Hepatic stellate cell (primary cell): ENCODE results near the gene FTHL17.

Source experiments
- DNase-seq: peaks from one replicate; pipeline ENCODE4 v3.0.0; 2011; ENCODE audit warnings: low spot score

FTHL17 gene

DNA sequence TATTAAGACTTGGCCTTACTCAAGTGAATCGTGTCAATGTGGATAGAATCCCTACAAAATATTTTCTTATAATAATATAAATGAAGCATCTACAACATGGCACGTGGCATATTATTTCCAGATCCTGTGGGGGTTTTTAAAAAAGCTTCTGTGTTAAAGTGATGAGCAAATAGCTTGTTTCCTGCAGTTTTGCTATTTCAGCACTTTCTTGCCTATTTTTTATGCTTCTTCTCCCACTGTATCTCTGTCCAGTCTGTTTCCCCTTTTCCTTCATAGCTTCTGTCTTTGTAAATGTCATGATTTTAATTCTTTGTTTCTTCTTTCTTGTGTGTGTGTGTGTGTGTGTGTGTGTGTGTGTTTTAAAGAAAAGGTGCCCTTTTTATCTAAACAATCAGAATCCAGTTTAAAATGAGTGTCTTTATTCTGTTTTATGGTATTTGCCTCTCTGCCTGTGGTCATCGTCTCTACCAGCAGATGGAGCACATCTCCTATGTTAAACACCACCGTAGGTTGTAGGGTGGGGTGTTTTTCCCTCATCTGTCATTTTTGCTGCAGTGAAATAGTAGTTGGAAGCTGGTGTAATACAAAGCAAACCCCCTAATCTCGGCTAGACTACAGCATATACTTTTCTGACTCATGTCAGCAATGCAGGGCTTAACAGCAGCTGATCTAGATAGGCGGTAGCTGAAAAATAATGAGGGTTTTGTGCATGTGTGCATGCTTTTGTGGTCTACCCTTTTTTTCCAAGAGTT, 33.1 kb downstream of the FTHL17 start:
- DNase-seq, result peak; percentile 22

DNA sequence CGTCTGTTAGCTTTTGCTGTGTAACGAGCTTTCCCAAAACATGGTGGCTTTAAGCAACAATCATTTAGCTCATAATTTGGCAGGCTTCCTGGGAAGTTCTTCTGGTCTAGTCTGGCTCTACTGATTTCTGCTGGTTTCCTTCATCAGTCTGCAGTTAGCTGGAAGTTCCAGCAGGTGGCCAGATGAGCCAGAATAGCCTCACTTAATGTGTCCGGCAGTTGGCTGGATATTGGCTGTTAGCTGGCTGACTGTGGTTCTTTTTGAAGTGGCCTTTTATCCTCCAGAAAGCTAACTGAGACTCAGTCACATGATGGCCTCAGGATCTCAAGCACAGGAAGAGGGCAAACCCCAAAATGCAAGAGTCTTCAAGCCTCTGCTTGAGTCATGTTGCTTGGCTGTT, 34.9 kb downstream of the FTHL17 start:
- peak; percentile 35 for DNase-seq

DNA sequence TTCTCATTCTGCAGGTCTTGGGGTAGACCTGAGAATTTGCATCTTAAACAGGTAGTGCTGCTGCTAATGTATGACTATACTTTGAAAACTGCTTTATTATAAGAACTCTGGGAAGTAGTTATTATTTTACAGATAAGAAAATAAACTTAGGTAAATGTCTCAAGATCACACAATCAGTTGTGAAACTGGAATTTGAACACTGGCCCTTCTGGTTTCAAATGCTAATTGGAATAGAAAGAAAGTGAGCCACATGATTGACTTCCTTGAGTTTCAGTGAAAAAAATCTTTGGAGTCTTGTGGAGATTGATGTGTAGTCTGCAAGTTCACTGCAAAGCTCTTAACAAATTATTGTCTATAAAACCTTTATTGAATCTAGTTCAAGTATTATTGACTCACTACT, 44.5 kb downstream of the FTHL17 start:
- DNase-seq, result no peak

DNA sequence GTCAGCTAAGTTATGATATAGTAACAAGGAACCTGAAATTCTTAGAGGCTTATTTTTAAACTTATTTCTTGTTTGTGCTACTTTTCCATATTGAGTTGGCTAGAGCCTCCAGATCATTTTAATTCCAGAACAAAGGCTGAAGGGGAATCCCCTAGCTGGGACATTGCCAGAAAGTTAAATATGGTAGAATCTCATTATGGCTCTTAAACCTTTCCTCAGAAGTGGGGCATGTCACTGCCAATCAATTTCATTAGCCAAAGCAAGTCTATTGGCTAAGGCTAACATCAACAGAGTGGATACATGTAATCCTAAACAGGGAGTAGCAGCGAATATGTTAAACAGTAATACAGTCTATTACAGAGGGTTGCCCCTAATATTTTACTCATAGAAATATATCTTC, 47.0 kb downstream of the FTHL17 start:
- DNase-seq, result no peak

GRCh38 chrX:31021537-31021936, 50.3 kb downstream of the FTHL17 start:
- DNase-seq, result no peak
